Colonic mucosa (tissue), 4 donors: Measurements from ENCODE around the gene LDLRAD3. TPM values are rescaled to one million over a fixed set of nuclear protein-coding genes. Genes with fewer than 3 reads are reported as not detected.

ENCODE experiments used
- DNase-seq: peaks from one replicate; pipeline ENCODE4 v3.0.0-alpha.2; 2020
- H3K27ac ChIP-seq: fragments of 200-600 bp; one replicate; pipeline ENCODE4 v1.8.0; 2021
- H3K27me3 ChIP-seq: fragments of 200-600 bp; one replicate; pipeline ENCODE4 v1.8.0; 2021
- H3K36me3 ChIP-seq: fragments of 200-600 bp; one replicate; pipeline ENCODE4 v1.8.0; 2021
- H3K4me1 ChIP-seq: fragments of 200-600 bp; one replicate; pipeline ENCODE4 v1.8.0; 2021; ENCODE audit warnings: mild to moderate bottlenecking
- H3K4me3 ChIP-seq: fragments of 200-600 bp; one replicate; pipeline ENCODE4 v1.8.0; 2021
- H3K9ac ChIP-seq, 2 donors: one replicate each; pipeline ENCODE4 v1.7.0; 2013; ENCODE audit warnings: control low read depth in 2 of 2, low read depth in 2 of 2, low read length in 2 of 2
- H3K9me3 ChIP-seq: fragments of 200-600 bp; one replicate; pipeline ENCODE4 v1.8.0; 2021
- CTCF ChIP-seq: fragments of 200-600 bp; IDR thresholded peaks from one replicate; pipeline ENCODE4 v1.8.0; 2022; ENCODE audit warnings: antibody characterized with exemption, mild to moderate bottlenecking
- intact Hi-C: fragments of 100-400 bp; cut with DNase I; formaldehyde crosslinking; loops from one replicate; pipeline ENCODE4 v1.14.1; 2022
- total RNA-seq, 2 donors: library from RNA; stranded (reverse); fragmentation: NEBNext Ultra II Directional in 1 of 2; extraction: Animal tissue kit (Norgen Biotek cat#: 25700) in 1 of 2; gene quantifications; one replicate each; pipeline ENCODE4 v1.2.1, GENCODE V29; 2021
- donor health status: healthy.
- donor health status: DM: no; HTN: no; CAD: no.
- donor health status: DM: no; HTN: no; CAD: no.

Gene LDLRAD3
- total RNA-seq, 2 donors from 2014 or later, result 1.9 to 2.9 TPM

GRCh38 chr11:36071917-36072500, 128.1 kb downstream of the LDLRAD3 start:
- DNase-seq, result no peak
- TF ChIP-seq CTCF, result no peak
- Histone ChIP-seq H3K27me3 (no peaks in the 10 kb centered on the region), H3K9me3 (peaks cover 3% of the 10 kb centered on the region), H3K4me3 (no peak overlapping the region), H3K4me1 (no peaks in the 10 kb centered on the region), H3K9ac (no peak overlapping the region), H3K27ac (no peak overlapping the region), H3K36me3 (no peaks in the 10 kb centered on the region)
- intact Hi-C loops, result no loop called here

- H3K4me1 ChIP-seq, result no peaks in the 10 kb centered on the region
- no peak for TF ChIP-seq CTCF
- H3K27me3 ChIP-seq, result no peaks in the 10 kb centered on the region
- intact Hi-C loops, result no loop called here
- H3K4me3 ChIP-seq, result no peak overlapping the region
- no peak overlapping the region for H3K9ac ChIP-seq
- no peak overlapping the region for H3K27ac ChIP-seq
- no peaks in the 10 kb centered on the region for H3K9me3 ChIP-seq
- DNase-seq, result peak; percentile 27
- no peaks in the 10 kb centered on the region for H3K36me3 ChIP-seq
These were observed 129.7 kb downstream of the LDLRAD3 start for GRCh38 chr11:36073411-36074203.

GRCh38 chr11:36074941-36075431, 131.1 kb downstream of the LDLRAD3 start:
- TF ChIP-seq CTCF, result no peak
- Histone ChIP-seq H3K9ac (no peak overlapping the region), H3K9me3 (no peaks in the 10 kb centered on the region), H3K36me3 (no peaks in the 10 kb centered on the region), H3K27ac (no peak overlapping the region), H3K4me1 (no peaks in the 10 kb centered on the region), H3K4me3 (no peak overlapping the region), H3K27me3 (no peaks in the 10 kb centered on the region)
- no peak for DNase-seq
- intact Hi-C loops, result no loop called here

- intact Hi-C loops, result no loop called here
These were observed 133.5 kb downstream of the LDLRAD3 start for GRCh38 chr11:36077368-36077767.

More at GRCh38 chr11:36077368-36077767, 133.5 kb downstream of the LDLRAD3 start:
- Histone ChIP-seq H3K4me1 (no peaks in the 10 kb centered on the region), H3K9ac (no peak overlapping the region), H3K27ac (no peak overlapping the region), H3K9me3 (no peaks in the 10 kb centered on the region), H3K36me3 (no peaks in the 10 kb centered on the region), H3K27me3 (no peaks in the 10 kb centered on the region), H3K4me3 (no peak overlapping the region)
- no peak for DNase-seq
- no peak for TF ChIP-seq CTCF
